GM19468 (cell line): ENCODE measurements around the gene IL37.
A peak's percentile ranks its signal among the peaks of the same experiment; 100 is the strongest.

Experiments
- ATAC-seq: cut with Tn5 transposase; IDR thresholded peaks from one replicate; pipeline ENCODE4 v1.9.1; 2021; ENCODE audit warnings: mild to moderate bottlenecking, moderate library complexity, moderate number of reproducible peaks; ENCODE audit not compliant: unreplicated experiment; ENCODE audit errors: extremely low read depth

IL37 gene

GRCh38 chr2:112910865-112911264 is at the start of gene IL37:
Gene IL37 (plus strand): TSS chr2:112911165. CDS start chr2:112913013, 1,848 bp downstream.
- ATAC-seq: no peak

DNA sequence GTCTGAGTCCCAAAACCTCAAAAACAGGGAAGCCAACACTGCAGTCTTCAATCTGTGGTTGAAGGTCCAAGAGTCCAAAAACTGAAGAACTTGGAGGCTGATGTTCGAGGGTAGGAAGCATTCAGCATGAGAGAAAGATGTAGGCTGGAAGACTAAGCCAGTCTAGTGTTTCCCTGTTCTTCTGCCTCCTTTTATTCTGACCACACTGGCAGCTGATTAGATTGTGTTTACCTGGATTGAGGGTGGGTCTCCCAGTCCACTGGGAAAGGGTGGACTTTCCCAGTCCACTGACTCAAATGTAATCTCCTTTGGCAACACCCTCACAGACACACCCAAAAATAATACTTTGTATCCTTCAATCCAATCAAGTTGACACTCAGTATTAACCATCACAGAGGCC is 46.9 kb upstream of the IL37 start:
- ATAC-seq: no peak

DNA sequence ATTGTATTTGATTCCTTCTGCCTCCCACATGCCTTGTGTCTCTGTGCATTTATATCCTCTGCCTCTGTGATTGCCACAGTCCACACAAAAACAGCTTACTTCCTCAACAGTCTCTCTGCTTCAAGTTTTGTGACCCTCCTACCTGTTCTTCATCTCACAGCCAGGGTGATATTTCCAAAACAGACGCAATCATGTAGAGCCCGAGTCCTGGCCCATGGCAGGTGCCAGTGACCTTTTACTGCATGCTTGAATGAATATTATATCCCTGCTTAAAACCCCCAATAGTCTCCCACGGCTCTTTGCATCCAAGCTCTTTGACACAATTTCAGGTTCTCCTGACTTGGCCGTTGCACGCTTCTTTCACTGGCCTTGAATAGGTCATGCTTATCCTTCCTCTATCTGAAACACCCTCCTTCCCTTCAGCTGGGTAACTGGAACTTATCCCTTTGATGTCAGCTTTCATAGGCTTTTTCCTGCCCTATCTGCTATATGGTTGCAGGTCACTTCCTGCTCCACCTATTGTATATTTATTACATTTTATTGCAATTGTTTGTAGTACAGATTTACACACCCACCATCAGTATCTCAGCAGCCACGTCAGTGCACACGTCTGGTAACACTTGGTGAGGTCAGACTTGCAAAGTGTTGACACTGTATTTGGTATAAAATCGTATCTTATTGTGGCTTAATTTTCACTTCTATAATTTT is 44.7 kb upstream of the IL37 start:
- ATAC-seq: no peak

DNA sequence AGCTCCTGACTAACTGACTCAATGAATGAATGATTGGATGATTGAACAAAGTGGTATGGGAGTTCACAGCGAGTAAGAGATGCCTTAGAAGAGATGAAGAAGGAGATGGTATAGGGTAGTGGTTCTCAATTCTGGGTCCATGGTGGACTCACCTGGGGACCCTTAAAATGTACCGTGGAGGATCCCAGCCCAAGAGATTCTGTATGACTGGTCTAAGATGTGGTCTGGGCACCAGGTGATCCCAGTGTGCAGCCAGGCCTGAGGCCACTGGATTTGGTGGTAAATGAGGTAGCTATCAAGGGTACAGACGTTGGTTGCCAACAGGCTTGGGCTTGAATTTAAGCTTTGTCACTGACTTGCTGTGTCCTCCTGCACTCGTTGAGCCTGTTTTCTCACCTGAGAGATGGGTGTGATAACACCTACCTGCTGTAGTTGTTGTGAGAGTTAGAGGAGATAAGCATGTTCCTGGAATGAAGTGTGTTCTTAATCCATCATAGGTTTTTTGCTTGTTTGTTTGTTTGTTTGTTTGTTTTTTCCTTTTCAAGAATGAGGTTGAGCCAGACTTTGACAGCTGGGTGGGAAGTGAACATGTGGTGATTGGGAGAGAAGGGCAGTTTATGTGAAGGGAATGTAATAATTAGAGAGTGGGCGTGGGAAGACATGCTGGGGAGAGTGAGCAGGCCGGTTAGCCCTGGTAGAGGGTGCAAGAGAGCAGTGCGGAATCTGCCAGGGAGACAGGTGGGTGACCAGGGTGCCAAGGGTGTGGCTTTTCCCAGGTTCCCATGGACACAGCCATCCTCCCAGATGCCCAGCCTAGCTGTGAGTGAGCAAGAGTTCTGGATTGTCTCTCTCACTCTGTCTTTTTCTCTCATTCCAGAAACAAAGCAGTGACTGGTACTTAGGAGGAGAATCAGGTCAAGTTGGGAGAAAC is 43.0 kb upstream of the IL37 start:
- no peak for ATAC-seq

DNA sequence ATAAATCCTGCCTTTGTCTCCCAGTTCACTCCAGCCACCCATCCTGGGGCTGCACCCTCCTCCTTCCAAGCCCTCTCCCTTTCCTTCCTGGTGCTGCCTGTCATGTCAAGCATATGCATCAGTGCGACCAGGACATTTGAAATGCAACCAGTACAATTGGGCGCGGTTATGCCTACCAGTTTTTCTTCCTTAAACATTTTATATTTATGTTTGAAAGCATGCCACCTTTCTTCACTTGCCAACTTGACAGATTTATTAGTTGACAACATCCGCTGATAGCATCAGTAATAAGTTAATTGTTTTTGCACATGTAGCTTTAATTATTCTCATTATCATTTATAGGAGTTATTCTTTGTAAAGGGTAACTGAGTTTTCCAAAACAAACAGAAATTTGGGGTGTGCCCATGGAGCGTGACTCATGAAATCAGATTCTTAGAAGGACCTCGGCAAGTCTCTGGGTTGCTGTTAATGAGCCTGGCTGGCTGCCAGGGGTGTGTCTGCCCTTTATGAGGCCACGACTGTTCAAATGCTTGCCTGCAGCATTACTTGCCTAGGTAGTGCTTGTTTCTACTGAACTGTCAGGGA is 41.6 kb upstream of the IL37 start:
- ATAC-seq: no peak

DNA sequence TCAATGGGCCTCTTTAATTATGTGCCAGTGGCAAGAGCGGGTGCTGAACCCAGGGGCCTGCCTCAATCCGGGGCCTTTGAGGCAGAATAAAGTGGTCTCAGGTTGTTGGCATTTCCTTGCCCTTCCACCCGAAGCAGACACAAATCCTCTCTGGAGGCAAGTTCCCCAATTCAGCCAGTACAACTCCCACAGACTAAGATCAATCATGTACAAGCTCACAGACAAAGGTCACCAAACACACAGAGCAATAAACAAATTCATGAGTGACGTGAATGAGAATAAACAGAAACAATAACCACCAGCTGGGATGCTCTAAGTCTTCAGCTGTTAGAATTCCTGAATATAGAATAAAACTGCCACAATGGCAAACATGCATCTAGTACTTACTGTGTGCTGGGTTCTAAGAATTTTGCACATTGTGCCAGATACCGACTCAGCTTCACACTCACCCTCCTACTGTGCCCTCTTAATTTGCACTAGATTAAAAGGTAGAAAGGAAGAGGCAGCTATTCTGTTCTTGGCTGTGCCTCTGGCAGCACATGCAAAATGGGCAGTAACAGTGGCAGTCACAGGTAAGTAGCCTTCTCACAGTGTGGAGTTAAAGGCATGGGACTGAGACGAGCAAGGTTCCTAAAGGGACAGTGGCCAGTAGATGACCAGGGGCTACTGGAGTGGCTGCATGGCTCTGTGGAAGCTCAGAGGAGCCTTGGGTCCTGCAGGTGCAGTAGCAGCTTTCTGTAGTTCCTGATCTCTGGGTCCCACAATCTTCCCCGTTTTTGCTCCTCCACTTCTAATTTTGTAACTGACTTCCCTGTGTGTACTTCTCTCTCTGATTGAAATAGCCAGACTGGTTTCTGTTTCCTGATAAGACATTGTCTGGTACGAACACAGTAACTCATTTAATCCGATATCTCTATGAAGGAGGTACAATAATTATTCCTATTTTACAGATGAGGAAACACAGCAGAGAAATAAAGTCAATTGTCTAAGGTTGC is 39.8 kb upstream of the IL37 start:
- ATAC-seq: no peak

GRCh38 chr2:112876257-112876970 is 34.6 kb upstream of the IL37 start:
- no peak for ATAC-seq

DNA sequence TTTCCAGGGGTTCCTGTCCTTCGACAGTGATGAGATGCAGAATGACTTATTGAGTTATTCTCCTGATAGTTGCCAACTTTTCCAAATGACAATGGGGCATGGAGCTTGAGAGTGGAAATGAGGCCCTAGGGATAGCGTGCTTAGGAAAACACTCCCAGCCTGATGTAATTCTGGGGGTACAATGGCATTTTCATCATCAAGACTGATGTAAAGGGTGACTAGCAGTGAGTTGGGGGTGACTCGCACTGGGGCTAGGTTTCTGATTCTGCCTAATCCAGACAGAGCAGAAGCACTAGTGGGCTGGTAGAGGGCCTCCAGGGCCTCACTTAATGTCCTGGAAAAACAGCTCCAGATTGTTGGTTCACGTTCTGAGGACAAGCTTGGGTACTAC is 34.0 kb upstream of the IL37 start:
- no peak for ATAC-seq

DNA sequence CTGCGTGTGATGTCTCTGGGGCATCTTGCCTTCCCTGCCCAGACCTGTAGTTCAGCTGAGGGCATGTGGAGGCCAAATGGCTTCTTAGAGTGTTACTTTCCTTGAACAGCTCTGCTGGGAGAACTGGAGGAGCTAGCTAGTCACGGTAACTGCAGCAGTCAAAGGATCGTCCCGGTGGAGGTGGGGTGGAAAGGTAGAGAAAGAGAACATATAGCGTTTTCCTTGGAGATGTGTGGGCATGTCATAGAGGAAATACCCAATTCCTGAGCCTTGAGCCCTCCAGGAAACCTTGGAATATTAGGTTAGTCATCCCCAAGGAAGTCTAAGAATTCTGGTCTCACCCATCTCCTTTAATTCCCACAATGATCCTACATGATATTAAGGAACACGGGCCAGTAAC is 33.5 kb upstream of the IL37 start:
- ATAC-seq: no peak

- no peak for ATAC-seq
Observed at GRCh38 chr2:112879491-112880041, 31.4 kb upstream of the IL37 start.

DNA sequence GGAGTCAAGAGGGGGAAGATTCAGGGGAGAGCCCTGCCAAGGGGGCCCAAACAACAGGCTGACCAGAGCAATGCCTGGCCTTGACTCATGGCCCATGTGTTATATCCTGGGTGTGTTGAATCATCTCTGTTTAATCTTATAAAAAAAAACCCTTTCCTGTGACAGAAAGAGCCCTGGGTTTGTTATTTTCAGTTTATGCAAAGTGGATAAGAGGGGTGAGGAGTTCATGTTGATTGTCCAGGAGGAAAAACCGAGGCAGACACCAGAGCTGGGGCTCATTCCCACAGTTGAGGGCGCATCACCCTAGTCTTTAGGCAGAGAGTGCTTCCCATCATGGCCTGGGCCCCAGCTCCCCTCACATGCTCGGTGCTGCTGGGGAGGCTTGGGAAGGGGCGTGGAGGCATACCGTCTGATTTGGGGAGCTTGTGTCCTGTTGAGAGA is 30.9 kb upstream of the IL37 start:
- no peak for ATAC-seq

DNA sequence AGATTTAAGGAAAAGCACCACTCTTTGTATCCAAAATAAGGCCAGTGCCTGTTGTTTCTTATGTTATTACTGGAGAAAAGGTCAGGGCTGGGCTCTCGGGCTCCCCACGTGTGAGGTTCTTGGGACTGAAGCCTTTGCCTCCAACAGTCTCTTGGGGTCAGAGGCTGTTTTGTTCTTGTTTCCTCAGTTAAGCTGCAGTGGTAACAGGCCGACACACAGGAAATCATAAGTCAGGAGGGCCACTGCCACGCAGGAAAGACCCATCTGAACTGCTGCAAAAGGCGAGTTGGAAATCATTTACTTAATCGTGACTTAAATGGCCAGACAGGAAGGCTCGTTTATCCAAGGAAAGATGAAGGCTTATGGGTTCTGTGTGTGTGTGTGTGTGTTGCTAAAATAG is 30.3 kb upstream of the IL37 start:
- ATAC-seq: no peak

- ATAC-seq: peak; percentile 35
Observed at GRCh38 chr2:112881217-112881985, 29.6 kb upstream of the IL37 start.

- ATAC-seq: no peak
Observed at GRCh38 chr2:112883669-112884068, 27.3 kb upstream of the IL37 start.

GRCh38 chr2:112884869-112885505 is 26.0 kb upstream of the IL37 start:
- peak; percentile 17 for ATAC-seq

DNA sequence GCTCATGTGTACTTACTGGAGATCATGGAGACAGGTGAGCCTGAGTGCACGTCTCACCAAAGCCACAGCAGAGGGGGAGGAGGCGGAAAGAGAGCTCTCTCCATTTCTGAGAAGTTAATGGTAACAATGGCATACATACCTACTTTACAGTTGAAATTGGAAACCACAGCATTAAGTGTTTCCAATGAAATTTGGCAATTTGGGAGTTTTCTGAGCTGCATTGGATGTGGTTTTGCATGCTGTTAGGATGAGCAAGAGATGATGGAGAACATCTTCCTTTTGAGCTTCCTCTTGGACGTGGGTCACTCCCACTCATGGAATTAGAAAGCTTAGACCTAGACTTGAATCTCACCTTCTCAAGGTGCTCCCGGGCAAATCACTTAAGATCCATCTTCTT is 25.5 kb upstream of the IL37 start:
- no peak for ATAC-seq

- no peak for ATAC-seq
Observed at GRCh38 chr2:112886291-112886690, 24.7 kb upstream of the IL37 start.
